Amniotic epithelial cell (primary cell): ENCODE data around the gene PRAC2.

ENCODE experiments used
- DNase-seq: peaks from one replicate; pipeline ENCODE4 v3.0.0-alpha.2; 2010; ENCODE audit warnings: low read depth

Gene PRAC2

GRCh38 chr17:48755356-48755755, 32.4 kb downstream of the PRAC2 start:
- DNase-seq = no peak

- DNase-seq = no peak
Observed at GRCh38 chr17:48756830-48757251, 33.9 kb downstream of the PRAC2 start.

GRCh38 chr17:48757524-48757961, 34.6 kb downstream of the PRAC2 start:
- peak; percentile 3 for DNase-seq

- DNase-seq = no peak
Observed at GRCh38 chr17:48759288-48759687, 36.3 kb downstream of the PRAC2 start.

GRCh38 chr17:48760411-48760810, 37.4 kb downstream of the PRAC2 start:
- no peak for DNase-seq

GRCh38 chr17:48761114-48761513, 38.1 kb downstream of the PRAC2 start:
- no peak for DNase-seq

GRCh38 chr17:48767263-48767774, 44.3 kb downstream of the PRAC2 start:
- no peak for DNase-seq

GRCh38 chr17:48769009-48769675, 46.2 kb downstream of the PRAC2 start:
- no peak for DNase-seq

- no peak for DNase-seq
Observed at GRCh38 chr17:48770954-48771353, 48.0 kb downstream of the PRAC2 start.

- DNase-seq = no peak
Observed at GRCh38 chr17:48773245-48773644, 50.3 kb downstream of the PRAC2 start.
